ENCODE results near the gene CLECL1. TPM values are rescaled to one million over a fixed set of nuclear protein-coding genes. Genes with fewer than 3 reads are reported as not detected.
A peak's percentile ranks its signal among the peaks of the same experiment; 100 is the strongest.

The CLECL1 gene
- total and polyA plus RNA-seq, 2 experiments from 2014 or later, result not detected

DNA sequence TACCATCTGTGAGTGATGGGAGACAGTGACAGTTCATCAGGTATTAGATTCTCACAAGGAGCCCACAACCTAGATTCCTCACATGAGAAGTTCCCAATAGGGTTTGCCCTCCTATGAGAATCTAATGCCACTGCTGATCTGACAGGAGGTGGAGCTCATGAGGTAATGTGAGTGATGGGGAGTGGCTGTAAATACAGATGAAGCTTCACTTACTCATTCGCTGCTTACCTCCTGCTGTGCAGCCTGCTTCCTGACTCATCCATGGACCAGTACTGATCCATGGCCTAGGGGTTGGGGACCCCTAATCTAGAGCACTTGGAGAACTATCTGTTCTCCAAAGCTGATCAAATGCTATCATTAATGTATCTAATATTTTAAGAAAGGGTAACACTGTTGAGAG lies 45.7 kb downstream of the CLECL1 start:
- no peak overlapping the region for H3K4me2 ChIP-seq
- no peaks in the 10 kb centered on the region for H3K79me2 ChIP-seq (replicated peaks; ENCODE audit: insufficient read depth)
- no peak overlapping the region for H3K4me3 ChIP-seq
- H3K27me3 Mint-ChIP-seq (ENCODE audit: insufficient read depth, low read depth, poor library complexity), result peaks cover 2% of the 10 kb centered on the region
- peaks cover 11% of the 10 kb centered on the region for H3K9me3 Mint-ChIP-seq
- H3K4me1 Mint-ChIP-seq, result 0 out of 3 replicates have a peak, but pooled peaks cover 3% of the 10 kb centered on the region
- no peaks in the 10 kb centered on the region for H3F3A ChIP-seq (replicated peaks; ENCODE audit: low read depth)
- H3K36me3 ChIP-seq (ENCODE audit: insufficient read depth), result peaks cover 4% of the 10 kb centered on the region; the same call in 1 of the 2 replicates
- DNase-seq (ENCODE audit: low spot score) (peak; percentile 41), ATAC-seq (peak; percentile 44)
- no peak overlapping the region for H3K27ac ChIP-seq (ENCODE audit: low read depth)
- no peak for TF ChIP-seq JUNB (IDR thresholded peaks at IDR 0.05; ENCODE audit: unreplicated experiment)
- H2AFZ ChIP-seq, result no peak overlapping the region
- H3K27ac Mint-ChIP-seq, result no peak overlapping the region
- no peaks in the 10 kb centered on the region for H3K9me2 ChIP-seq (ENCODE audit: insufficient read depth)
- H3K4me1 ChIP-seq (ENCODE audit: insufficient read depth), result no peaks in the 10 kb centered on the region
- H4K20me1 ChIP-seq (replicated peaks; ENCODE audit: insufficient read depth), result no peaks in the 10 kb centered on the region
- no peak overlapping the region for H3K4me3 Mint-ChIP-seq
- H3K27me3 ChIP-seq (ENCODE audit: insufficient read depth), result no peaks in the 10 kb centered on the region
- peaks cover 33% of the 10 kb centered on the region for H3K36me3 Mint-ChIP-seq (ENCODE audit: low read depth)

DNA sequence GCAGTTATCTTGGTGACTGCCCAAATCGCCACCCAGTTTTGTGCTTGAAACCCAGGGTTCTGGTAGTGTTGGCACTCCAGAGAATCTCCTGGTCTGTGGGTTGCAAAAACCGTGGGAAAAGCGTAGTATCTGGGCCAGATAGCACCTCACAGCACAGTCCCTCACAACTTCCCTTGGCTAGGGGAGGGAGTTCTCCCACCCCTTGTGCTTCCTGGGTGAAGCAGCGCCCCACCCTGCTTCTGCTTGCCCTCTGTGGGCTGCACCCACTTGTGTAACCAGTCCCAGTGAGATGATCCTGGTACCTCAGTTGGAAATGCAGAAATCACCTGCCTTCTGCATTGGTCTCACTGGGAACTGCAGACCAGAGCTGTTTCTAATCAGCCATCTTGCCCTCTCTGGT lies 47.0 kb downstream of the CLECL1 start:
- Mint-ChIP-seq H3K4me1 (0 out of 3 replicates have a peak, but pooled peaks cover 3% of the 10 kb centered on the region), H3K9me3 (peaks cover 11% of the 10 kb centered on the region), H3K4me3 (no peak overlapping the region), H3K27me3 (ENCODE audit: insufficient read depth, low read depth, poor library complexity) (peaks cover 2% of the 10 kb centered on the region), H3K27ac (no peak overlapping the region), H3K36me3 (ENCODE audit: low read depth) (peaks cover 38% of the 10 kb centered on the region)
- DNase-seq (ENCODE audit: low spot score) (no peak), ATAC-seq (no peak)
- H3K79me2 ChIP-seq (replicated peaks; ENCODE audit: insufficient read depth), result no peaks in the 10 kb centered on the region
- H3K4me1 ChIP-seq (ENCODE audit: insufficient read depth), result no peaks in the 10 kb centered on the region
- no peaks in the 10 kb centered on the region for H3K9me2 ChIP-seq (ENCODE audit: insufficient read depth)
- H3K27ac ChIP-seq (ENCODE audit: low read depth), result no peak overlapping the region
- no peaks in the 10 kb centered on the region for H4K20me1 ChIP-seq (replicated peaks; ENCODE audit: insufficient read depth)
- H3K27me3 ChIP-seq (ENCODE audit: insufficient read depth), result no peaks in the 10 kb centered on the region
- H3K36me3 ChIP-seq (ENCODE audit: insufficient read depth), result peaks cover 4% of the 10 kb centered on the region; the same call in 1 of the 2 replicates
- no peak overlapping the region for H2AFZ ChIP-seq
- H3F3A ChIP-seq (replicated peaks; ENCODE audit: low read depth), result no peaks in the 10 kb centered on the region
- no peak overlapping the region for H3K4me3 ChIP-seq
- no peak overlapping the region for H3K4me2 ChIP-seq
- TF ChIP-seq, protein P1, sequence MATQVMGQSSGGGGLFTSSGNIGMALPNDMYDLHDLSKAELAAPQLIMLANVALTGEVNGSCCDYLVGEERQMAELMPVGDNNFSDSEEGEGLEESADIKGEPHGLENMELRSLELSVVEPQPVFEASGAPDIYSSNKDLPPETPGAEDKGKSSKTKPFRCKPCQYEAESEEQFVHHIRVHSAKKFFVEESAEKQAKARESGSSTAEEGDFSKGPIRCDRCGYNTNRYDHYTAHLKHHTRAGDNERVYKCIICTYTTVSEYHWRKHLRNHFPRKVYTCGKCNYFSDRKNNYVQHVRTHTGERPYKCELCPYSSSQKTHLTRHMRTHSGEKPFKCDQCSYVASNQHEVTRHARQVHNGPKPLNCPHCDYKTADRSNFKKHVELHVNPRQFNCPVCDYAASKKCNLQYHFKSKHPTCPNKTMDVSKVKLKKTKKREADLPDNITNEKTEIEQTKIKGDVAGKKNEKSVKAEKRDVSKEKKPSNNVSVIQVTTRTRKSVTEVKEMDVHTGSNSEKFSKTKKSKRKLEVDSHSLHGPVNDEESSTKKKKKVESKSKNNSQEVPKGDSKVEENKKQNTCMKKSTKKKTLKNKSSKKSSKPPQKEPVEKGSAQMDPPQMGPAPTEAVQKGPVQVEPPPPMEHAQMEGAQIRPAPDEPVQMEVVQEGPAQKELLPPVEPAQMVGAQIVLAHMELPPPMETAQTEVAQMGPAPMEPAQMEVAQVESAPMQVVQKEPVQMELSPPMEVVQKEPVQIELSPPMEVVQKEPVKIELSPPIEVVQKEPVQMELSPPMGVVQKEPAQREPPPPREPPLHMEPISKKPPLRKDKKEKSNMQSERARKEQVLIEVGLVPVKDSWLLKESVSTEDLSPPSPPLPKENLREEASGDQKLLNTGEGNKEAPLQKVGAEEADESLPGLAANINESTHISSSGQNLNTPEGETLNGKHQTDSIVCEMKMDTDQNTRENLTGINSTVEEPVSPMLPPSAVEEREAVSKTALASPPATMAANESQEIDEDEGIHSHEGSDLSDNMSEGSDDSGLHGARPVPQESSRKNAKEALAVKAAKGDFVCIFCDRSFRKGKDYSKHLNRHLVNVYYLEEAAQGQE (IDR thresholded peaks at IDR 0.05; ENCODE audit: unreplicated experiment), result no peak
- TF ChIP-seq ZNF331 (CRISPR knock-in tag; IDR thresholded peaks at IDR 0.05; ENCODE audit: low read depth) (no peak), EZH2phosphoT487 (IDR thresholded peaks at IDR 0.05; ENCODE audit: unreplicated experiment) (no peak), POLR2AphosphoS5 (IDR thresholded peaks at IDR 0.05; ENCODE audit: low read depth) (no peak), ZNF114 (CRISPR knock-in tag; IDR thresholded peaks at IDR 0.05) (no peak), JUNB (IDR thresholded peaks at IDR 0.05; ENCODE audit: unreplicated experiment) (no peak), EZH2 (IDR thresholded peaks at IDR 0.05; ENCODE audit: low read depth, unreplicated experiment) (no peak)
- TF ChIP-seq, protein P2, sequence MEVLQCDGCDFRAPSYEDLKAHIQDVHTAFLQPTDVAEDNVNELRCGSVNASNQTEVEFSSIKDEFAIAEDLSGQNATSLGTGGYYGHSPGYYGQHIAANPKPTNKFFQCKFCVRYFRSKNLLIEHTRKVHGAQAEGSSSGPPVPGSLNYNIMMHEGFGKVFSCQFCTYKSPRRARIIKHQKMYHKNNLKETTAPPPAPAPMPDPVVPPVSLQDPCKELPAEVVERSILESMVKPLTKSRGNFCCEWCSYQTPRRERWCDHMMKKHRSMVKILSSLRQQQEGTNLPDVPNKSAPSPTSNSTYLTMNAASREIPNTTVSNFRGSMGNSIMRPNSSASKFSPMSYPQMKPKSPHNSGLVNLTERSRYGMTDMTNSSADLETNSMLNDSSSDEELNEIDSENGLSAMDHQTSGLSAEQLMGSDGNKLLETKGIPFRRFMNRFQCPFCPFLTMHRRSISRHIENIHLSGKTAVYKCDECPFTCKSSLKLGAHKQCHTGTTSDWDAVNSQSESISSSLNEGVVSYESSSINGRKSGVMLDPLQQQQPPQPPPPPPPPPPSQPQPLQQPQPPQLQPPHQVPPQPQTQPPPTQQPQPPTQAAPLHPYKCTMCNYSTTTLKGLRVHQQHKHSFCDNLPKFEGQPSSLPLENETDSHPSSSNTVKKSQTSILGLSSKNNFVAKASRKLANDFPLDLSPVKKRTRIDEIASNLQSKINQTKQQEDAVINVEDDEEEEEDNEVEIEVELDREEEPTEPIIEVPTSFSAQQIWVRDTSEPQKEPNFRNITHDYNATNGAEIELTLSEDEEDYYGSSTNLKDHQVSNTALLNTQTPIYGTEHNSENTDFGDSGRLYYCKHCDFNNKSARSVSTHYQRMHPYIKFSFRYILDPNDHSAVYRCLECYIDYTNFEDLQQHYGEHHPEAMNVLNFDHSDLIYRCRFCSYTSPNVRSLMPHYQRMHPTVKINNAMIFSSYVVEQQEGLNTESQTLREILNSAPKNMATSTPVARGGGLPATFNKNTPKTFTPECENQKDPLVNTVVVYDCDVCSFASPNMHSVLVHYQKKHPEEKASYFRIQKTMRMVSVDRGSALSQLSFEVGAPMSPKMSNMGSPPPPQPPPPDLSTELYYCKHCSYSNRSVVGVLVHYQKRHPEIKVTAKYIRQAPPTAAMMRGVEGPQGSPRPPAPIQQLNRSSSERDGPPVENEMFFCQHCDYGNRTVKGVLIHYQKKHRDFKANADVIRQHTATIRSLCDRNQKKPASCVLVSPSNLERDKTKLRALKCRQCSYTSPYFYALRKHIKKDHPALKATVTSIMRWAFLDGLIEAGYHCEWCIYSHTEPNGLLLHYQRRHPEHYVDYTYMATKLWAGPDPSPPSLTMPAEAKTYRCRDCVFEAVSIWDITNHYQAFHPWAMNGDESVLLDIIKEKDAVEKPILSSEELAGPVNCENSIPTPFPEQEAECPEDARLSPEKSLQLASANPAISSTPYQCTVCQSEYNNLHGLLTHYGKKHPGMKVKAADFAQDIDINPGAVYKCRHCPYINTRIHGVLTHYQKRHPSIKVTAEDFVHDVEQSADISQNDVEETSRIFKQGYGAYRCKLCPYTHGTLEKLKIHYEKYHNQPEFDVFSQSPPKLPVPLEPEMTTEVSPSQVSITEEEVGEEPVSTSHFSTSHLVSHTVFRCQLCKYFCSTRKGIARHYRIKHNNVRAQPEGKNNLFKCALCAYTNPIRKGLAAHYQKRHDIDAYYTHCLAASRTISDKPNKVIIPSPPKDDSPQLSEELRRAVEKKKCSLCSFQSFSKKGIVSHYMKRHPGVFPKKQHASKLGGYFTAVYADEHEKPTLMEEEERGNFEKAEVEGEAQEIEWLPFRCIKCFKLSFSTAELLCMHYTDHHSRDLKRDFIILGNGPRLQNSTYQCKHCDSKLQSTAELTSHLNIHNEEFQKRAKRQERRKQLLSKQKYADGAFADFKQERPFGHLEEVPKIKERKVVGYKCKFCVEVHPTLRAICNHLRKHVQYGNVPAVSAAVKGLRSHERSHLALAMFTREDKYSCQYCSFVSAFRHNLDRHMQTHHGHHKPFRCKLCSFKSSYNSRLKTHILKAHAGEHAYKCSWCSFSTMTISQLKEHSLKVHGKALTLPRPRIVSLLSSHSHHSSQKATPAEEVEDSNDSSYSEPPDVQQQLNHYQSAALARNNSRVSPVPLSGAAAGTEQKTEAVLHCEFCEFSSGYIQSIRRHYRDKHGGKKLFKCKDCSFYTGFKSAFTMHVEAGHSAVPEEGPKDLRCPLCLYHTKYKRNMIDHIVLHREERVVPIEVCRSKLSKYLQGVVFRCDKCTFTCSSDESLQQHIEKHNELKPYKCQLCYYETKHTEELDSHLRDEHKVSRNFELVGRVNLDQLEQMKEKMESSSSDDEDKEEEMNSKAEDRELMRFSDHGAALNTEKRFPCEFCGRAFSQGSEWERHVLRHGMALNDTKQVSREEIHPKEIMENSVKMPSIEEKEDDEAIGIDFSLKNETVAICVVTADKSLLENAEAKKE (CRISPR knock-in tag; IDR thresholded peaks at IDR 0.05), result no peak
- TF ChIP-seq, protein P3, sequence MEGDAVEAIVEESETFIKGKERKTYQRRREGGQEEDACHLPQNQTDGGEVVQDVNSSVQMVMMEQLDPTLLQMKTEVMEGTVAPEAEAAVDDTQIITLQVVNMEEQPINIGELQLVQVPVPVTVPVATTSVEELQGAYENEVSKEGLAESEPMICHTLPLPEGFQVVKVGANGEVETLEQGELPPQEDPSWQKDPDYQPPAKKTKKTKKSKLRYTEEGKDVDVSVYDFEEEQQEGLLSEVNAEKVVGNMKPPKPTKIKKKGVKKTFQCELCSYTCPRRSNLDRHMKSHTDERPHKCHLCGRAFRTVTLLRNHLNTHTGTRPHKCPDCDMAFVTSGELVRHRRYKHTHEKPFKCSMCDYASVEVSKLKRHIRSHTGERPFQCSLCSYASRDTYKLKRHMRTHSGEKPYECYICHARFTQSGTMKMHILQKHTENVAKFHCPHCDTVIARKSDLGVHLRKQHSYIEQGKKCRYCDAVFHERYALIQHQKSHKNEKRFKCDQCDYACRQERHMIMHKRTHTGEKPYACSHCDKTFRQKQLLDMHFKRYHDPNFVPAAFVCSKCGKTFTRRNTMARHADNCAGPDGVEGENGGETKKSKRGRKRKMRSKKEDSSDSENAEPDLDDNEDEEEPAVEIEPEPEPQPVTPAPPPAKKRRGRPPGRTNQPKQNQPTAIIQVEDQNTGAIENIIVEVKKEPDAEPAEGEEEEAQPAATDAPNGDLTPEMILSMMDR (conservative IDR thresholded peaks at IDR 0.05; ENCODE audit: low read depth in 2 of 2), result no peak

Measured in GM23338 (cell line).